ENCODE results near the gene ATPAF2.

Gene ATPAF2

DNA sequence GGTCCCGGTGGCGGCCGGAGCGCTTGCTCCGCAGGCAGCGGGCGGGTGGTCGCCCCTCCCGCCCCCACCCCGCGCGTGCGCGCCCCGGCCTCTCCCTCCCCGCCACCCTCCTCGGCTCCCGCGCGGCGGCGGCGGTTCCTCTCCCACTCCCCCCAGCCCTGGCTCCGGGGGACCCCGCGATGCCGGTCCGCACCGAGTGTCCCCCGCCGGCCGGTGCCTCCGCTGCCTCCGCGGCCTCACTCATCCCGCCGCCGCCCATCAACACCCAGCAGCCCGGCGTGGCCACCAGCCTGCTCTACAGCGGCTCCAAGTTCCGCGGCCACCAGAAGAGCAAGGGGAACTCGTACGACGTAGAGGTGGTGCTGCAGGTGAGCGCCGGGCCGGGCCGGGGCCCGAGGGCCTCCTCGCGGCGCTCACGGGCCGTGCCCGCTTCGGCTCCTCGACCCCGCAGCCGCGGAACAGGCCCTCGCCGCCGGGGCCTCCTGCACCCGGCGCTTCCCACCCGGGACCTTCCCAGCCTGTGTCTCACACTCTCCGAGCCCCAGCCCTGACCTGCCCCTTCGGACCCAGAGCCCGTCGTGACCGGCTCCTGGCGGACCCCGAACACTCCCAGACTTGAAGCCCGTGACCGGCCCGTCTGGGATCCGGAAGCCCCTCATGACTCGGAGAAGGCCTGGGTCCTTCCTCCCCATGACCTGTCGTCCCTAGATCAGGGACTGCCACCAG lies 730 bp upstream of the ATPAF2 start:
- peak in 1 of 2 donors; percentile 4 for DNase-seq (ENCODE audit: low read depth in 2 of 2)

DNA sequence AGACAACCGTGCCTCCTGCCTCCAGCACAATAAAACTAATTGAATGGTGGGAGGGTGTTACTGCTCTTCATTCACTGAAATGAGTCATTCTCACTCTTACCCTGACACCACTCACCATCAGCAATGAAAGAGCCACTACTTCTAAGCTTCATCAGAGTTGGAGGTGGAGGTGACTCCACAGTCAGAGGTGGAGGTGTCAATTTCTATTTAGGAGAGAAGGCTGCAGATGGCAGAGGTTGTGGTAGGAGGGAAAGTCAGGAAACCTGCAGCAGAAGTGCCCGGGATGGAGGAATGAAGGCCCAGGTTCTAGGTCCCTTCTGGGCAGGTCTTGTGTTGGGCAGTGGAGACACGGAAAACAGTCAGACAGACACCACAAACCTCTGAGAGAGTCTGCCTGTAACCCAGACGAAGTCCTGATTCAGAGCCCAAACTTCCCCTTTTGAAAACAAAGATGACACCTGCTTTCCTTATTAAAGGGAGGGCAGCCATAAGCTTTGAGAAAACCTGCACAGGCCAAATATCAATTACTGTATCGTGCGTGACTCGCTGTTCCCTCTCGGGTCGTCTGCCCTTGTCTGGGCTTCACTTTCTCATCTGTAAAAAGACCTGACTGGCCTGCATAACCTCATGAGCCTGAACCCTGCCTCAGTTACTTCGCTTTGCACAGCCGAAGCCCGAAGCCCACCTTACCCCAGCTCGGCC lies 668 bp downstream of the ATPAF2 start:
- DNase-seq (ENCODE audit: low read depth in 2 of 2) = peak; percentile 5

DNA sequence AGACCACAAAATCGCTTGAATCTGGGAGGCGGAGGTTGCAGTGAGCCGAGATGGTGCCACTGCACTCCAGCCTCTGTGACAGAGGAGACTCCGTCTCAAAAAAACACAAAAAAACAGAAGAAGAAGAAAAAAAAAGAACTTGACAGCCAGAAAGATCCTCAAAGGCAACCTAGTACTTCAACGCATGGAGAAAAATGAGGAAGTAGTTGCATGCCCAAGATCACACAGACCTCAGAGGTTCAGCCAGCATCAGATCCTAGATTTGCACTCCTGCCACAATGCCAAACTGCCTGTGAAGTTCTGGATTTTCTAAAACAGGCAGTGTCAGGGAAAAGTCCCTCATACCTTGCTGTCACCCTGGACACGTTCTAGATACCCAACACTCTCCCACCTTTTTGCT lies 1.5 kb downstream of the ATPAF2 start:
- DNase-seq (ENCODE audit: low read depth in 2 of 2) = no peak

DNA sequence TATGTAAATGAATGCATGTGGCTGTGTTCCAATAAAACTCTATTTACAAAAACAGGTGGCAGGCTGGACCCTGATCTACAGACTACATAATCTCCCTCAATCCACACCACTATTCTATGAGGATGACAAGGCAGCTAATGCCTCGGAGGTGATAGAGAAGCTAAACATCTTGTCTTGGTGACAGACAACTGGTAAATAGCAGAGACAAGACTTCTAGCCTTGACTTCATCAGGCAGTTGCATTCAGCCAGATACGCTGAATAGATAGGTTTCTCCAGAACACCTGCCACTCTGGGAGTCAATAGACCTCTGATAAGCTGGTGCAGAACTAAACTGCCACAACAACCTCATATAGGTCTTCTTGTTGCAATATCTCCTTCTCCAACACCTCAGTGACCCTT lies 3.3 kb downstream of the ATPAF2 start:
- DNase-seq (ENCODE audit: low read depth in 2 of 2) = no peak

DNA sequence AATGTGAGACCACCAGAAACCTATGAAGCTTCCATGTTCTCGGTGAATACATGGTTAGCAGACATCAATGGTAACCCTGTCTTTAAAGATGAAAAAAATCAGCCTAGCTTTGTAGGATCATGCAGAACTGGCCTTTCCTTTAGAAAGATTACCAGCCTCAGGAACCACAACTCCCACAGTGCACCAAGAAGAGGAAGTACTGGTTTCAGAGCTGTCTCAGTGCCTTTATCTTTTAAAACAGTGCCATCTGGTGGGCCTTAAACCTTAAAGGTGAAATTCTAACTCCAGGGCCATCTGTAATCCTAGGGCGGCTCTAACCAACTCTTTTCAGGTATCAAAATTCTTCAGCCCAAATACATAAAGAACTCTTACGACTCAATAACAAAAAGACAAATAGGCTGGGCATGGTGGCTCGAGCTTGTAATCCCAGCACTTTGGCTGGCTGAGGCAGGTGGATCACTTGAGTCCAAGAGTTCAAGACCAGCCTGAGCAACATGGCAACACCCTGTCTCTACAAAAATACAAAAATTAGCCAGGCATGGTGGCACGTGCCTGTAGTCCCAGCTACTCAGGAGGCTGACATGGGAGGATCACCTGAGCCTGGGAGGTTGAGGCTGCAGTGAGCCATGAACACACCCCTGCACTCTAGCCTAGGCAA lies 5.4 kb downstream of the ATPAF2 start:
- peak; percentile 3 to 41 for DNase-seq (ENCODE audit: low read depth in 2 of 2)

DNA sequence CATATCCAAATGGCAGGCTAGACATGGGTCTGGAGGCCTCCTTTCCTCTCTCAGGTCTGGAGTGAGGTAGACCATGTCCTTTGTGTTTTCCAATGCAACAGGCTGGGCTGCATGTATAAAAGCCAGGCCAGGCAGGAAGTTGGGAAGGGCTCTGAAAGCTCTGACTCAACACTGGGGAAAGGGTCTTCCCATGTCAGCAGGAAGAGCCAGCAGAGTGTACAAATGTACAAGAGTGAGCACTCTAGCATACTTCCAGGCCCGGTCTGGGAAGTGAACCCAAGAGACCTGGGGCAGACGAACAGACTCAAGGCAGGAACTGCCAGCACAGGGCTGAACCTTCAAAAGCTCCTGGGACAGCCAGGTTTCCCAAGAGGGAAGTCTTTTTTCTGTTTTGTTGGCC lies 7.0 kb downstream of the ATPAF2 start:
- DNase-seq (ENCODE audit: low read depth in 2 of 2) = no peak

DNA sequence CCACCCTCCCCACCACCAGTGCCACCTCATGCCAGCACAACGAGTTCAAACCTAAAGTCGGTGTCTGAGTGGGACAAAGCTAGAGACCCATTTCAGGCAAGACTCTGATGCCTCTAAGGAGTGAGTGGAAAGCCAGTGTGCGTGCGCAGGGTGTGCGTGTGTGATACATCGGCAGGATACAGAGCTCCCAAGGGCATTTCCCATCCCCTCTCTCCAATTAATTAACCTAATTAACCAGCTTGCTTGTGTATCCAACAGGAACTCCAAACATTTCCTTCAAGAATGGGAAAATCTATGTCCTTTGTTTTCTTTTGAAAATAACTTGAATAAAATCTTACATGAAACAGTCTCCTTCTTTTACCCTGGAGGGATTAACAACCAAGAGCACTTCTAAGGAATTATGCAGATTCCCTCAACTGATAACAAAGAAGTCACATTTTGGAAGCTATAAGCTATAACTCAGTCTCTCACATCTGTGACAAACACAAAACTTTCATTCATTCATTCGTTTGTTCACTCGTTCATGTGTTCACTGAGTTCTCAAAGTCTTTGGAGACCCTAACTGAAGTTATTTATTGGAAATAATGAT lies 9.9 kb downstream of the ATPAF2 start:
- DNase-seq (ENCODE audit: low read depth in 2 of 2) = no peak

DNA sequence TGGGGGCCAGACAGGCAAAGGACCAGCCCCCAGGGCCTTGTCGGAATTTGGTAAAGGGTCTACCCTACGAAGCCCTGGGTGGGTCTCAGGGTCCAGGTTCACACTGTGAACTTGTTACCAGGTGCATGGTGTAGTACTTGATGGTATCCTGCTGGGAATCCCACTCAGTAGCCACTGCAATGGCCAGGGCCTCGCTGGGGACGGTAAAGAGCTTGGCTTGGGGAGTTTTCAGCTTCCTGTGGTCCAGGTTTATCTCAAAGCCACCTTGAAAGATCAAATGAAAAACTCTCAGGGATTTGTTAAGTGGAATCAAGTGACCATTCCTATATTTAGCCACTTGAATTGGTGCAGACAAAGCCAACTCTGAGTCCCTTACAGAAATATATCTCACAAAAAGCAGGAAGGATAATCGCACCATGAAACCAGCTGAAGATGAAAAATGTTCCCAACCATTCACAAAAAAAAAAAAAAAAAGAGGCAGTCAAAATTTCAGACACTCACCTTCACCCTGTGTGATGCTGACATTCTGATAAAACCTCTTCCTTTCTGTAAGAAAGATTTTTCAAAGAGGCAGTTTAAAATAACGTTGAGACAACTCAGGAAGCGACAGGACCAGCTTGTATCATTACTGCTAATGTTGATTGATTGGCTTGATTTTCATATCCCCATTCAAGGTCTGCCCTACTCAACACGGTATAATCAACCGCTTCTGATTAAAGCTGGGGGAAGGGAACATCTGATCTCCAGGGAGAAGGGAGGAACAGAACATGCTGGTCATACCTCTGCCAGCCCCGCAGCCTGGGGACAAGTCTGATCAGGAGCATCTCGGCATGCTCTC lies 10.6 kb downstream of the ATPAF2 start:
- no peak for DNase-seq (ENCODE audit: low read depth in 2 of 2)

DNA sequence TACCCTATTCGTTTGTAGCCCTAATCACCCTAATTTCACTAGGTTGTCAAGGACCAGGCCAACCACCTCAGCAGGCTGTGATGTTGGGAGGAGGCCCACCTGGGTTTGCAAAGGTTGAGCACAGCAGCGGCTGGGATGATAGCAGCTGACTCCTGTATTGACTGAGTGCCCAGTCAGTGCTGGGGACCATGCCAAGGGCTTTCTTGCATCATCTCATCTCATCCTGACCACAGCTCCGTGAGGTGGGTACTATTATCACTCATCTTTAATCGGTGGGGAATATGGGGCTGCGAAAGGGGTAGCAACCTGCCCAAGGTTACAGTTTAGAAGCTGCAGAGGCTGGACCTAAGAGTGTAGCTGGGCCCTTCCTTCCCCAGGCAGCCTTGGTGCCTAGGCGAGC lies 11.7 kb downstream of the ATPAF2 start:
- no peak for DNase-seq (ENCODE audit: low read depth in 2 of 2)

DNA sequence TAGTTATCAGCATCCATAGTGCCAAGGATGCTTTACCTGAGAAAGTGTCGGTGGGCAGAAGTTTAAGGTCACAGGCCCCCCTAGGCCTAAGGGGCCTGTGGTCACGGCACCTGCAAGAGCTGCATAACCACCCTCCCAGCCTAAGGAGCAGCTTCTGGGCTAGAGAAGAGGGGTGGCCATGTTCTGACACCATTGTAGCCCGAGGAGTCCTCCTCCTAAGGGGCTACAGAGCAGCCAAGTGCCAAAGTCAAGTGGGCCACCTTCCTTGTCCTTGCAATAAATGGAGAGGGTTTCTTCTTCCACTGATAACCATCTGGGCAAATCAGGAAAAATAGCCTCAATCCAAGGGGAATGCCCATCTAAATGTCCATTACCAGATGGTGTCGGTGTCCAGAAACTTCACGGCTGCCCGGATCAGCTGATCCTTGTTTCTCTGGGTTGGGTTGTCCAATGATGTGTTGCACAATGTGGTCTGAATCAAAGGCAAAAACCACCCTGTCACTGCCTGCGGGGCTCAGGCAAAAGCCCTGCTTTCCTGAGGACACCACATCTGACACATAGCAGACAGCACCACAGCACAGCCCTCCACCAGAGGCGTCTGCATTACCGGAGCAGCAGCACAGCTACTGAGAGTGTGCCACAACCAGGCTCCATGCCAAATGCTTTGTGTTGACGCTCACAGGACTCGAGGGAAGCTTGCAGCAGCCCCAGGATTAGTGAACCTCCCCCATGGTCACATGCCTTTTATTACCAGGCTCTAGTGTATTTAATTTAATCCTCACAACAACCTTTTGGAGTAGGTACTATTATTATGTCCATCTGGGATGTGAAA lies 12.8 kb downstream of the ATPAF2 start:
- DNase-seq (ENCODE audit: low read depth in 2 of 2) = no peak

DNA sequence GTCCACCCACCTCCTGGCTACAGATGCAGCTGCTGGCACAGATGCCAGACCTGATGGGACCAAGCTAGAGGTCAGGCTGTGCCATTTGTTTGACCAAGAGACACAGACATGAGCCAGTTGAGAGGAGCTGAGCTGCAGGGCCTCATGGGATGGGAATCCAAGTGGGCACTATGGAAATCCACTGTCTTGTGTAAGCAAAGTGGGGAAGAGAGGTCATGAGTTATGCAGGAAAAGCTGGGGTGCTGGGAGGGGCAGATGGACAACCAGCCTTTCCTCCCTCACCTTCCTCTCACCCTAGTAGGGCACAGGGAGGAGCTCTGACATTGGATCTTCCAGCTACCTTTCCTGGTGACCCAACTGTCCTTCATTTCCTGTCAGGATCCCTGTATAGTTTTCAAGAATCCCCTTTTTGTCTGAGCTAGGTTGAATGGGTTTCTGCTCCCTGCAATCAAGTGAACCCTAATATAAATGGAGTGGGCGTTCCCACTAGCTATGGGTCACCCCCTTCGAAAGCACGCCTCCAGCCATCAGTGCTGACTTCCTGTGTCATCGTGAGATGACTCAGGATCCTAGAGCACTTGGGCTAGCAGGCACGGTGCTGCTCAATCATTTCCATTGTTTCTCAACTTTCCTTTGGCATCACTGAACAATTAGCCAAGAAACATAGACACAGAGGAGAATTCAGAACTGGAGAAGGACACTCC lies 13.6 kb downstream of the ATPAF2 start:
- DNase-seq (ENCODE audit: low read depth in 2 of 2) = no peak

DNA sequence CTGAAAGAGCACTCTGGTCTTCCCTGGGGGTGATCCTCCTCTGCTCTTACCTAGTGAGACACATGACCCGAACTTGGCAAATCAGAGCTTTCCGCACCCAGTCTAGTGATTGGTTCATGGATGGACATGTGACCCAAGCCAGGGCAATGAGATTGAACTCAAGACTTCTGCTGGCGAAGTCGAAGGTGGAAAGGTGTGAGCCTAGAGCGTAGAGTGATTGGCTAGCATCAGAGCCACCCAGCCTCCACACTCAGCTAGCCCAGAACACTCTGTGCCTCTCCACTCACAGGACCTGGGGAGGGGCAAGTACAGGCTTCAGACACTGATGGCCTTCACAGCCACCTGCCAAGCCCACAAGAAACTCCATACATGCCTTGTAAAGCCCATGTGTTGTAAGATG lies 17.6 kb downstream of the ATPAF2 start:
- DNase-seq (ENCODE audit: low read depth in 2 of 2) = no peak

DNA sequence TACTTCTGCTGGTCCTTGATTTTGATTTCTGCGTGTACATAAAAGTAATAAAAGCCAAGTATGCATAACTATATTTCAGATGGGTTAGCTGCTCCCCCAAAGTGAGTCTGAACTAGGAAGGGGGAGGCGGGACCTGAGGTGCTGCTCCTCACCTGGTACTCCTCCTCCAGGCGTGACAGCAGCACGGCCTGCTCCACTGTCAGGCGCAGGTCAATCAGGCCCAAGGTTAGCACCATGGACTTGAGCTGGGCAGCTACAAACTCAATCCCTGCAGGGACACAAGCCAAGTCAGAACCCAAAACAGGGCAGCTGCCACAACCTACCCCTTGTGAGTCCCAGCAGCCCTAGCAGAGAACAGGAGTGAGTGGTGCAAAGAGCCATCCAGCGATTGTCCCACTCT lies 18.0 kb downstream of the ATPAF2 start:
- no peak for DNase-seq (ENCODE audit: low read depth in 2 of 2)

DNA sequence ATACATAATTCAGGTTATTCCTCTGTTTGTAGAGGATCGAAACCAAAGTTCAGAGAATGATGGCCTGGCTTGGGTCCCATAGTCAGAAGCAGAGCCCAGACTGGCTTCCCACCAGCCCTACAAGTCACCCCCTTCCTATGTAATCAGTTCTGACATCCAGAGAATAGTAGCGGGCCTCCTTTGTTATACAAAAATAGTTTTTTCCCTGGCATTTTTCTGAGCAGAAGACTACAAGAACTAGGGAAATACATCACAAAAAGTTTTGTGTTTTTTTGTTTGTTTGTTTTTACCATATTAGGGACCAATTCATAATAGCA lies 19.2 kb downstream of the ATPAF2 start:
- no peak for DNase-seq (ENCODE audit: low read depth in 2 of 2)

DNA sequence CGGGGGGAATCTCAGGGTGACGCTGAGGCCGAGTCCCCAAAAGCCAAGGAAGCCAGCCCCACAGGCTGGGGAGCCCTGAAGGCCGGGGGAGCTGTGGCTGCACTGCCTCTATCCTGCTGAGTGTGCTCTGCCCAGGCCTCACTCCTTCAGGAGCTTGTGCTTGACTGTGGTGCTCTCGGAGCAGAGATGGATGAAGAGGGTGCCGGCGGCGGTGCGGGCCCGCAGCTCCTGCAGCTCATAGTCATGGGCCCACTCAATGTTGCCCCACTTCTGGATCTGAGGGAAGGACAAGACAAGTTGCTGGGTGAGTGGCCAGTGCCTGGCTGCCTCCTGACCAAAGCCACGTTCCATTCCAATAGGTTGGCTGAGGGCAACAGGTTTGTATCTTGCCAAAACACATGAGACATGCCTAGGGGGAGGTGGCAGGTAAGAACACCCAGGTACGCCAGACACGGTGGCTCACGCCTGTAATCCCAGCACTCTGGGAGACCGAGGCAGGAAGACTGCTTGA lies 20.5 kb downstream of the ATPAF2 start:
- no peak for DNase-seq (ENCODE audit: low read depth in 2 of 2)

DNA sequence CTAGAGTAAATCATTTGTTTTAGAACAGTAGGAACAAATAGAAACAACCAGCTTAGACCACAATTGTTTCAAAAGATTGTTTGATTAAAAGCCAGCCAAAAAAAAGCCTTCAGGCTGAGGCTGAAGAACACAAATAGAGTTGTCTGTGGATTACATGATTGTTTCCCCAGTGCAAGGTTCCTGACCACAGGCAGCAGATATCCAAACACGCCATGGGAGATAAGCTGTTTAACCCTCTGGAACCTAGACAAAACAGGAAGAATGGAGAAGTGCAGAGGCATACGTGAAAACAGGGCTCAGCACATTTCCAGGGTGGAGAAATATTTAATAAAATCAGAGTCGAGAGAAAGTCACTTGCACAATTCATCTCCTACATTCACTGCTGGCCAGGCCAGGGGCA lies 21.0 kb downstream of the ATPAF2 start:
- DNase-seq (ENCODE audit: low read depth in 2 of 2) = no peak

DNA sequence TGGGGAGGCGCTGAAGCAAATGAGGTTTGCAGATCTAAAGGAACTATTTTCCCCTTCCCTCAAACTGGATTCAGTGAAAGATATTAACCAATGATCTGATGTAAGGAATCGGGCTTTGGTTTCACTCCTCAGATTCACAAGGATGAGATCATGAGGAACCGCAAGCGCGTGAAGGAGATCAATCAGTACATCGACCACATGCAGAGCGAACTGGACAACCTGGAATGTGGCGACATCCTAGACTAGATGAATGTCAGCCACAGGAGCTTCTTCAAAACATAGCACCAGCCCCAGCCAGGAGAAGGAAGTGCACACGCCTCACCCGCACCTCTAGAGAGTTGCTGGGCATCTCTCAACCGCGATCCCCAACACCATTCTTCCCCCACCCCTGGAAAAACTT lies 22.5 kb downstream of the ATPAF2 start:
- no peak for DNase-seq (ENCODE audit: low read depth in 2 of 2)

DNA sequence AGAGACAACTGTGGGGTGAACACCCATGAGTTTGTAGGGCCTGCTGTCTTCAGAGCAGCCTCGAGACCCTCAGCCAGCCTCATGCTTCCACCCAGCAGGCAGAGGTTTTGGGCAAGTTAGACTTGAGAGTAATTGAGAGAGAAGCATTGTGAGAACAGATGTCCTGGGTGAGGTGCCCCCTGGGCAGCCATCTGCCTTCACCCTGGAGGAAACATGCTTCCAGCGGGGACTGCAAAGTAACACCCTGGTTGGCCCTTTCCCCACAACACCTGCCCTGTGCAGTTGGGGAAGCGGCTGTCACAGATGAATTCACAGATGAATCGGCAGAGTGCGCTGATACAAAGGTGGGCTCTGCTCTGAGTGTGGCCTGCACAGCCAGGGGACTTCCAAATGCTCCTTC lies 23.4 kb downstream of the ATPAF2 start:
- DNase-seq (ENCODE audit: low read depth in 2 of 2) = no peak

DNA sequence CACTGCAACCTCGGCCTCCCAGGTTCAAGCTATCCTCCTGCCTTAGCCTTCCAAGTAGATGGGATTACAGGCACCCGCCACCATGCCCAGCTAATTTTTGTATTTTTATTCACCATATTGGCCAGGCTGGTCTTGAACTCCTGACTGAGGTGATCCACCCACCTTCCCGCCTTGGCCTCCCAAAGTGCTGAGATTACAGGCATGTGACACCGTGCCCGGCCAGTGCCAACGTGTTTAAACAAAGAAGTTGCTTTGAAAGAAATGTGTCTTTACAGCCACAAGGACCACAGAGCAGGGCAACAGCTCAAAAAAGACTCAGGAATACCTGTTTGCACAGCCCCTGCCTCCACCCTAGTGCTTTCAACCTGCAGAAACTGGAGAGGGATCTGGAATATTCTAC lies 25.0 kb downstream of the ATPAF2 start:
- no peak for DNase-seq (ENCODE audit: low read depth in 2 of 2)

DNA sequence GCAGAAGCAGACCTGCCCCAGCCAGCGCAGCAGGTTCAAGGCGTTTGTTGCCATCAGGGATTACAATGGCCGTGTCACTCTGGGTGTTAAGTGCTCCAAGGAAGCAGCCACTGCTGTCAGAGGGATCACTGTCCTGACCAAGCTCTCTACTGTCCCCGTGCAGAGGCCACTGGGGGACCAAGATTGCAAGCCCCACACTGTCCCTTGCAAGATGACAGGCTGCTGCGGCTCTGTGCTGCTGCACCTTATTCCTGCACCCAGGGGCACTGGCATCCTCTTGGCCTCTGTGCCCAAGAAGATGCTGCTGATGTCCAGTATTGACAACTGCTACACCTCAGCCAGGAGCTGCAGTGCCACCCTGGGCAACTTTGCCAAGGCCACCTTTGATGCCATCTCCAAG lies 27.7 kb downstream of the ATPAF2 start:
- no peak for DNase-seq (ENCODE audit: low read depth in 2 of 2)

Data from stimulated activated CD4-positive, alpha-beta T cell treated with anti-CD3 and anti-CD28 coated beads, Interleukin-1b, Interleukin-23, amount 100 ng/mL, for 4 hours (primary cell).